Measurements from ENCODE around the gene PIGR. TPM values are rescaled to one million over a fixed set of nuclear protein-coding genes. Genes with fewer than 3 reads are reported as not detected.

The PIGR gene
- total RNA-seq, 1 donor from 2014 or later = not detected

DNA sequence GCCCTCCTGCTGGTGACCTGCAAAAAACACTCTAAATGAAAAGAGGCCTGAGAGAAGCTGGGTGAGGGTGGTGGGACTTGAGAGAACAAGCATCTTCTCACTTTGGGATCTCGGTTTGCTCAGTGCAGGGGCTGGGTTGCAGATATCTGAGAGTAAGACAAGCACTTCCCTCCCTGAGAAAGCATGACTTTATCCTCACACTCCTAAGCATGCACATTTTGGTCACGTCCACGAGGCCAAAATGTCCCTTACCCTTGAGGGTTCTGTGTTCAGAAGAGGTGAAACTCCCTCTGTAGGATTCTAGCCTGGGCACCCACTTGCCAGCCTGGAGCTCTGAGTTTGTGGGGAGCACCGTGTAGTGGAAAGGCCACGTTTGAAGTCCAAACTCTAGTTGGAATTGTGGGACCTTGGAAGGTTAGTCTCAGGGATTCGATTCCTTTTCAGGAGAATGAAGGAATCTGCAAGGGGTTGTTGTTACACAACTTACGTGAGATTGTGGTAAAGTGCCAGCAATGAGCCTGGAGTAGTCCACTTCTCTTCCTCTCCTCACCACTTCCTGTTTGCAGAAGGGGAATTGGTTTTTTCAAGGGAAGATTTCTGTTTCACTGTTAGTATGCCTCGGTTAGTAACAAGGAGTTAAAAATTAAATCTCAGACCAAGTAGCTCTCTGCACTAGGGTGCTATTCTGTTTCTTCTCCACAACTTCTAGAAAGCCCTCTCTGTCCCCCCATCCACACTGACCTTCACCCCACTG is 21.0 kb upstream of the PIGR start:
- H3K9me3 Mint-ChIP-seq (ENCODE audit: low read depth) = no peaks in the 10 kb centered on the region
- H3K36me3 Mint-ChIP-seq (ENCODE audit: low read depth) = no peaks in the 10 kb centered on the region
- H3K27me3 Mint-ChIP-seq (ENCODE audit: low read depth) = peaks cover 40% of the 10 kb centered on the region
- no peaks in the 10 kb centered on the region for H3K4me1 Mint-ChIP-seq (ENCODE audit: low read depth)
- H3K27ac Mint-ChIP-seq (ENCODE audit: unreplicated experiment) = no peak overlapping the region
- DNase-seq (ENCODE audit: low spot score) = no peak
- TF ChIP-seq, protein P1, sequence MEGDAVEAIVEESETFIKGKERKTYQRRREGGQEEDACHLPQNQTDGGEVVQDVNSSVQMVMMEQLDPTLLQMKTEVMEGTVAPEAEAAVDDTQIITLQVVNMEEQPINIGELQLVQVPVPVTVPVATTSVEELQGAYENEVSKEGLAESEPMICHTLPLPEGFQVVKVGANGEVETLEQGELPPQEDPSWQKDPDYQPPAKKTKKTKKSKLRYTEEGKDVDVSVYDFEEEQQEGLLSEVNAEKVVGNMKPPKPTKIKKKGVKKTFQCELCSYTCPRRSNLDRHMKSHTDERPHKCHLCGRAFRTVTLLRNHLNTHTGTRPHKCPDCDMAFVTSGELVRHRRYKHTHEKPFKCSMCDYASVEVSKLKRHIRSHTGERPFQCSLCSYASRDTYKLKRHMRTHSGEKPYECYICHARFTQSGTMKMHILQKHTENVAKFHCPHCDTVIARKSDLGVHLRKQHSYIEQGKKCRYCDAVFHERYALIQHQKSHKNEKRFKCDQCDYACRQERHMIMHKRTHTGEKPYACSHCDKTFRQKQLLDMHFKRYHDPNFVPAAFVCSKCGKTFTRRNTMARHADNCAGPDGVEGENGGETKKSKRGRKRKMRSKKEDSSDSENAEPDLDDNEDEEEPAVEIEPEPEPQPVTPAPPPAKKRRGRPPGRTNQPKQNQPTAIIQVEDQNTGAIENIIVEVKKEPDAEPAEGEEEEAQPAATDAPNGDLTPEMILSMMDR (IDR thresholded peaks at IDR 0.05) = no peak
- H3K4me3 Mint-ChIP-seq (ENCODE audit: unreplicated experiment) = no peak overlapping the region

DNA sequence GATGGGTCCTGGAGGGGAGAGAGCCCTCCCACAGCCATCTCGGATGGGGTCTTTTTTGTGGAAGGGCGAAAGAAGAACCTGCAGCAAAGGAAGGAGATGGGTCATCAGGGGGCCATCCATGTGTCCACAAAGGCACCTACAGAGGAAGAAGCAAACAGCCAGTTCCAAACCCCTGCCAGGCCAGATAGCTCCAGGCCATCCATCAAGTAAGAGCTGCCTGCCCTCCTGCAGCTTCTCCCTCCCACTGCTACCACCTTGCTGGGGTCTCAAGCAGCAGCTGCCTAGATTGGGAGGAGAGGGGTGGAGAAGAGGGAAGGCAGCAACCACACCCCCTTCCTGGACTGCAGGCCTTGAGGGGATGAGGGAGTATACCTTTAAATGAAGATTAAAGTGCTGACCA is 19.5 kb upstream of the PIGR start:
- no peak for DNase-seq (ENCODE audit: low spot score)
- H3K27me3 Mint-ChIP-seq (ENCODE audit: low read depth) = peaks cover 30% of the 10 kb centered on the region
- H3K27ac Mint-ChIP-seq (ENCODE audit: unreplicated experiment) = no peak overlapping the region
- H3K36me3 Mint-ChIP-seq (ENCODE audit: low read depth) = no peaks in the 10 kb centered on the region
- H3K4me3 Mint-ChIP-seq (ENCODE audit: unreplicated experiment) = no peak overlapping the region
- no peaks in the 10 kb centered on the region for H3K9me3 Mint-ChIP-seq (ENCODE audit: low read depth)
- no peaks in the 10 kb centered on the region for H3K4me1 Mint-ChIP-seq (ENCODE audit: low read depth)
- TF ChIP-seq, protein P1 (IDR thresholded peaks at IDR 0.05) = no peak

- TF ChIP-seq, protein P1 (IDR thresholded peaks at IDR 0.05) = no peak
- Mint-ChIP-seq H3K27ac (ENCODE audit: unreplicated experiment) (no peak overlapping the region), H3K36me3 (ENCODE audit: low read depth) (no peaks in the 10 kb centered on the region), H3K9me3 (ENCODE audit: low read depth) (no peaks in the 10 kb centered on the region), H3K4me3 (ENCODE audit: unreplicated experiment) (no peak overlapping the region), H3K27me3 (ENCODE audit: low read depth) (peaks cover 16% of the 10 kb centered on the region), H3K4me1 (ENCODE audit: low read depth) (no peaks in the 10 kb centered on the region)
- DNase-seq (ENCODE audit: low spot score) = no peak
Measured at GRCh38 chr1:206963740-206964139, 17.5 kb upstream of the PIGR start.

DNA sequence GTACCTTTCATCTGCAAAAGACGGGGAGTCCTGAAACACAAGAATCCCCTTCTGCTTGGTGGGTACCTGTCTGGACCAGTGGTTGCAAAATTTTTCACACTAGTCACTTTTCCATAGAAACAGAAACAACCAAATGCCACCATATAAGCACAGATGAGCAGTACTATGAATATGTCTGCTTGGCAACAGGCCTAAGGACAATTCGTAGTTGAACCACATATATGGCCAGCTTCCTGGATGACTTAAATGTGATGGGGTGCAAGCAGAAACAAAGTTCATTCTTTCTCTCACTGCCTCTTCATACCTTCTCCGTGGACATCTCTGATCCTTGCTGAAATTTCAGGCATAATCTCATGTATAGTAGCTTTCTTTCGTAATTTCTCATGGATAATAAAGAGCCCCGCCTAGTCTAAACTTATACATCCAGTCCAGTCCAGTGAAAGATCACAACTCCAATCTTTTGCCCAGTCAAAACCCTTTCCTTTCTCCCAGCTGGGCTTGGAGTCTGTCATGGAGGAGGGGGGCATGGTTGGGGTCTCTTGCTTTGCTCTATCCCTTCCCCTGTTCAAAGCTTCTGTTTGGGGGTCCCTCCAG is 16.9 kb upstream of the PIGR start:
- Mint-ChIP-seq H3K36me3 (ENCODE audit: low read depth) (no peaks in the 10 kb centered on the region), H3K9me3 (ENCODE audit: low read depth) (no peaks in the 10 kb centered on the region), H3K27ac (ENCODE audit: unreplicated experiment) (no peak overlapping the region), H3K27me3 (ENCODE audit: low read depth) (peaks cover 11% of the 10 kb centered on the region), H3K4me3 (ENCODE audit: unreplicated experiment) (no peak overlapping the region), H3K4me1 (ENCODE audit: low read depth) (no peaks in the 10 kb centered on the region)
- no peak for DNase-seq (ENCODE audit: low spot score)
- TF ChIP-seq, protein P1 (IDR thresholded peaks at IDR 0.05) = no peak

DNA sequence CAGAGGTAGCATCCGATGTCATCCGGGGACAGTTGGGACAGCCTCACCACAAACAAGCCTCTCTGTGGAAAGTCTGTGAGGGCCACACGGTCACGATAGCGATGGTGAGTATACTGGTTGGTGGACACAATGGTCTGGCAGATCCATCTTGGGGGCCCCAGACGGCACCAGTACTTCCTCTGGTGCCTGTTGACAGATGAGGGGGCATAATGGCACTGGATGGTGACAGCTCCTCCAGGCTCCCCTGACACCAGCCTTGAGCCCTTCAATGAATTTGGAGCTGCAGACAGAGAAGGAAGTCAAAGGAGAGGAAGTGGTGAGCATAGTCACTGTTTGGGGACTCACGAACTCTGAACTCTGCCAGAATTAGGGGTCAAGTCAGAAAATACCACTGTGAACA is 16.0 kb upstream of the PIGR start:
- DNase-seq (ENCODE audit: low spot score) = no peak
- Mint-ChIP-seq H3K27me3 (ENCODE audit: low read depth) (peaks cover 9% of the 10 kb centered on the region), H3K27ac (ENCODE audit: unreplicated experiment) (no peak overlapping the region), H3K4me3 (ENCODE audit: unreplicated experiment) (no peak overlapping the region), H3K4me1 (ENCODE audit: low read depth) (no peaks in the 10 kb centered on the region), H3K9me3 (ENCODE audit: low read depth) (no peaks in the 10 kb centered on the region), H3K36me3 (ENCODE audit: low read depth) (no peaks in the 10 kb centered on the region)
- TF ChIP-seq, protein P1 (IDR thresholded peaks at IDR 0.05) = no peak
